GM06990 (cell line): ENCODE data around the gene ABCB6.
"Not testable (repeated sequence)": the region's sequence is repeated elsewhere in the genome, so short reads cannot be mapped to it uniquely, and the experiment has no call there.

Experiments
- DNase-seq: peaks from one replicate; pipeline ENCODE4 v3.0.0-alpha.2; 2011; ENCODE audit not compliant: insufficient read length; ENCODE audit errors: extremely low read depth
- H3K27me3 ChIP-seq: replicated peaks from 2 replicates; pipeline ENCODE4 v1.6.0; 2011; ENCODE audit warnings: low read length; ENCODE audit not compliant: control insufficient read depth, insufficient read depth
- H3K36me3 ChIP-seq: 2 replicates; pipeline ENCODE4 v1.5.1; 2011; ENCODE audit warnings: low read length; ENCODE audit not compliant: control insufficient read depth, insufficient read depth
- H3K4me3 ChIP-seq: replicated peaks from 2 replicates; pipeline ENCODE4 v1.5.1; 2011; ENCODE audit warnings: low read depth, mild to moderate bottlenecking, control low read depth, low read length
- TF ChIP-seq, protein P1 (sequence below): IDR thresholded peaks from 2 replicates; pipeline ENCODE4 v1.5.1; 2011; ENCODE audit warnings: low read length, control low read depth, mild to moderate bottlenecking, inconsistent platforms; ENCODE audit not compliant: insufficient read depth, poor library complexity, severe bottlenecking

Gene ABCB6

DNA sequence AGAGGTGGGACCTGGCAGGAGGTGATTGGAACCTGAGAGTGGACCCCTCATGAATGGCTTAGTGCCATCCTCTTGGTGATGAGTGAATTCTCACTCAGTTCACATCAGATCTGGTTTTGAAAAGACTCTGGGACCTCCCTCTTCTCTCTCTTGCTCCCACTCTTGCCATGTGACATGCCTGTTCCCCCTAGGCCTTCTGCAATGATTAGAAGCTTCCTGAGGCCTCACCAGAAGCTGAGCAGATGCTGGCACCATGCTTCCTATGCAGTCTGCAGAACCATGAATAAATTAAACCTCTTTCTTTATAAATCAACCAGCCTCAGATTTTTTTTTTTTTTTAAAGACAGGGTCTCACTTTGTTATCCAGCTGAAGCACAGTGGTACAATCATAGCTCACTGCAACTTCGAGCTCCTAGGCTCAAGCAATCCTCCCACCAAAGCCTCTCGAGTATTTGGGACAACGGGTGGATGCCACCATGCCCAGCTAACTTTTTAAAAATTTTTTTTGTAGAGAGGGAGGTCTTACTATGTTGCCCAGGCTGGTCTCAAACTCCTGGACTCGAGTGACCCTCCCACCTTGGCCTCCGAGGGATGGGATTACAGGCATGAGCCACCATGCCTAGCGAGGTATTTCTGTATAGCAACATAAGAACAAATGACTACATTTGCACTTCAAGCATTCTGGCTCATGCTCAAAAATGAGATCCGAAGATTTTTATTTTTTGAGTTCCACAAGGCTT is 14.2 kb downstream of the ABCB6 start:
- DNase-seq: no peak
- H3K36me3 ChIP-seq: peaks cover 9% of the 10 kb centered on the region
- H3K4me3 ChIP-seq: no peak overlapping the region
- H3K27me3 ChIP-seq: no peaks in the 10 kb centered on the region
- TF ChIP-seq, protein P1, sequence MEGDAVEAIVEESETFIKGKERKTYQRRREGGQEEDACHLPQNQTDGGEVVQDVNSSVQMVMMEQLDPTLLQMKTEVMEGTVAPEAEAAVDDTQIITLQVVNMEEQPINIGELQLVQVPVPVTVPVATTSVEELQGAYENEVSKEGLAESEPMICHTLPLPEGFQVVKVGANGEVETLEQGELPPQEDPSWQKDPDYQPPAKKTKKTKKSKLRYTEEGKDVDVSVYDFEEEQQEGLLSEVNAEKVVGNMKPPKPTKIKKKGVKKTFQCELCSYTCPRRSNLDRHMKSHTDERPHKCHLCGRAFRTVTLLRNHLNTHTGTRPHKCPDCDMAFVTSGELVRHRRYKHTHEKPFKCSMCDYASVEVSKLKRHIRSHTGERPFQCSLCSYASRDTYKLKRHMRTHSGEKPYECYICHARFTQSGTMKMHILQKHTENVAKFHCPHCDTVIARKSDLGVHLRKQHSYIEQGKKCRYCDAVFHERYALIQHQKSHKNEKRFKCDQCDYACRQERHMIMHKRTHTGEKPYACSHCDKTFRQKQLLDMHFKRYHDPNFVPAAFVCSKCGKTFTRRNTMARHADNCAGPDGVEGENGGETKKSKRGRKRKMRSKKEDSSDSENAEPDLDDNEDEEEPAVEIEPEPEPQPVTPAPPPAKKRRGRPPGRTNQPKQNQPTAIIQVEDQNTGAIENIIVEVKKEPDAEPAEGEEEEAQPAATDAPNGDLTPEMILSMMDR: no peak

DNA sequence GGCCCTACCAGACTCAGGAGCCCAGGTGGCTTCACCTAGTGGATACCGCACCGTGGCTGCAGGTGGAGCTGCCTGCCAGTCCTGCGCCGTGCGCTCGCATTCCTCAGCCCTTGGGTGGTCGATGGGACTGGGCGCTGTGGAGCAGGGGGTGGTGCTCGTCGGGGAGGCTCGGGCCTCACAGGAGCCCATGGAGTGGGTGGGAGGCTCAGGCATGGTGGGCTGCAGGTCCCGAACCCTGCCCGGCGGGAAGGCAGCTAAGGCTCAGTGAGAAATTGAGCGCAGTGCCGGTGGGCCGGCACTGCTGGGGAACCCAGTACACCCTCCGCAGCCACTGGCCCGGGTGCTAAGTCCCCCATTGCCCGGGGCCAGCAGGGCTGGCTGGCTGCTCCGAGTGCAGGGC is 17.4 kb downstream of the ABCB6 start:
- not testable (repeated sequence) for H3K27me3 ChIP-seq, DNase-seq, H3K36me3 ChIP-seq, H3K4me3 ChIP-seq

DNA sequence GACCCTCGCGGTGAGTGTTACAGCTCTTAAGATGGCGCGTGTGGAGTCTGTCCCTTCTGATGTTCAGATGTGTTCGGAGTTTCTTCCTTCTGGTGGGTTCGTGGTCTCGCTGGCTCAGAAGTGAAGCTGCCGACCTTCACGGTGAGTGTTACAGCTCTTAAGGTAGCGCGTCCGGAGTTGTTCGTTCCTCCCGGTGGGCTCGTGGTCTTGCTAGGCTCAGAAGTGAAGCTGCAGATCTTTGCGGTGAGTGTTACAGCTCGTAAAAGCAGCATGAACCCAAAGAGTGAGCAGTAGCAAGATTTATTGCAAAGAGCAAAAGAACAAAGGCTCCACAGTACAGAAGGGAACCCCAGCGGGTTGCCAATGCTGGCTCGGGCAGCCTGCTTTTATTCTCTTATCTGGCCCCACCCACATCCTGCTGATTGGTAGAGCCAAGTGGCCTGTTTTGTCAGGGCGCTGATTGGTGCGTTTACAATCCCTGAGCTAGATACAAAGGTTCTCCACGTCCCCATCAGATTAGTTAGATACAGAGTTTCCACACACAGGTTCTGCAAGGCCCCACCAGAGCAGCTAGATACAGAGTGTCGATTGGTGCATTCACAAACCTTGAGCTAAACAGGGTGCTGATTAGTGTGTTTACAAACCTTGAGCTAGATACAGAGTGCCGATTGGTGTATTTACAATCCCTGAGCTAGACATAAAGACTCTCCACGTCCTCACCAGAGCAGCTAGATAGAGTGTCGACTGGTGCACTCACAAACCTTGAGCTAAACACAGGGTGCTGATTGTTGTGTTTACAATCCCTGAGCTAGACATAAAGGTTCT is 18.0 kb downstream of the ABCB6 start:
- not testable (repeated sequence) for H3K4me3 ChIP-seq, H3K36me3 ChIP-seq, DNase-seq, H3K27me3 ChIP-seq

DNA sequence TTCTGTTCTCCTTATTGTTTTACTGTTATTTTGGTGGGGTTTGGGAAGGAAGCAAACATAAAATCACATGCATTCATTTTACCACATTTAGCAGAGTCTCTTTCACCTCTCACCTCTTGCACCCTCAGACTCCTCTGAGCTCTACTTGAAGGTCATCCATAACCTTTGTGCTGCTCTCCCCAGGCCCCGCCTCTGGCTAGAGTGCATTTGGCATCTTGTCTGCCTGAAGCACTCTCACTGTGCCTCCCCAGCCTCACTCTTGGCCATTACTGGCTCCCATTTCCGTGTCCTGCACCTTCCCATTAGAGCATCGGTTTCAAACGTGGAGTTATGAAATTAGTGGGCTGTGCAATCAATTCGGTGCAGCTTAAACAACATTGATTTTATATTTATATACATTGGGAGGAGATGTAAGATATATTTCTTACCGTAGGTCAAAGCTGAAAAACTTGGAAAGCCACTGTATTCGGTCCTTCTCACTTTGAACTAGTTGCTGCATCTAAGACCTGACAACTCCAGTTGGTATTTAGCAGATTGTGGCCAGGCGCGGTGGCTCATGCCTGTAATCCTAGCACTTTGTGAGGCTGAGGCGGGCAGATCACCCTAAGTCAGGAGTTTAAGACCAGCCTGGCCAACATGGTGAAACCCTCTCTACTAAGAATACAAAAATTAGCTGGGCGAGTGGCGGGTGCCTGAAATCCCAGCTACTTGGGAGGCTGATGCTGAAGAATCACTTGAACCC is 19.1 kb downstream of the ABCB6 start:
- H3K27me3 ChIP-seq: no peaks in the 10 kb centered on the region
- TF ChIP-seq, protein P1: no peak
- DNase-seq: no peak
- H3K4me3 ChIP-seq: no peak overlapping the region
- H3K36me3 ChIP-seq: no peaks in the 10 kb centered on the region

DNA sequence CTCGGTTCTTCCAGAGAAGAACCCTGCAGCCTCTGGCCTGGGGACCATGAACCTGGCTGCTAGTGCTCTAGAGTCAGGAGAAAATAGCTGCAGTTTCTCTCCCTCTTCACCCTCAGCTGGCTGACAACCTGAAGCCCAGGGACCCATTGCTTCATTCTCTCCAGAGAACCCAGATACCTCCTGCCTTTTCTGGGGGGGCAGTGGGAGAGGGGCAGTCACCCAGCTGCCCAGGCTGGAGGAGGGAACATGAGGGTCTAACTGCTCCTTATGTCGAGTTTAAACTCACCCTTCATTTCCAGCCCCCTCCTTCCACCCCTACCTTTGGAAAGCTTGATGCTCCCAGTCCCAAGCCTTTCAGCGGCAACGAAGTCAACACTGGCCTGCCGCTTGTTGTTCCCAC is 19.8 kb downstream of the ABCB6 start:
- DNase-seq: no peak
- TF ChIP-seq, protein P1: no peak
- Histone ChIP-seq H3K4me3 (no peak overlapping the region), H3K36me3 (no peaks in the 10 kb centered on the region), H3K27me3 (no peaks in the 10 kb centered on the region)

DNA sequence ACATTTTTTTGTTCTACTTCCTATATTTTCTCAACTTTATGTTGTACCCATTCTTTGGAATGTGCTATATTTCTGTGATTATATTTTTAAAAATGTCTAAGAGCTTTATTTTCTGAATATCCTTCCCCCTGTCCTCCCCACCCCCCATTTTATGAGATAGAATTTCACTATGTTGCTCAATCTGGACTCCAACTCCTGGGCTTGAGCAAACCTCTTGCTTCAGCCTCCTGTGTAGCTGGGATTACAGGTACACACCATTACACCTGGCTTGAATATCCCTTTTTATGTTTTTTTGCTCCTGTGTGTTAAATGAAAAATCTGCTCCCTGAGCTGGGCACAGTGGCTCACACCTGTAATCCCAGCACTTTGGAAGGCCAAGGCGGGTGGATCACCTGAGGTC is 21.4 kb downstream of the ABCB6 start:
- Histone ChIP-seq H3K27me3 (no peaks in the 10 kb centered on the region), H3K36me3 (no peaks in the 10 kb centered on the region), H3K4me3 (no peak overlapping the region)
- DNase-seq: no peak
- TF ChIP-seq, protein P1: no peak
